ENCODE data around the gene SLC25A19. TPM values are rescaled to one million over a fixed set of nuclear protein-coding genes. Genes with fewer than 3 reads are reported as not detected.

The SLC25A19 gene
- total and polyA plus RNA-seq, 10 of the 15 experiments (the other 5 are each of a cell fraction or from before 2014, with no cell fraction given): 32.9 to 91.6 (median 53.7) TPM

- TF ChIP-seq SUZ12 (IDR thresholded peaks at IDR 0.05; ENCODE audit: unreplicated experiment) (no peak), ZBTB11 (CRISPR knock-in tag; IDR thresholded peaks at IDR 0.05) (no peak), MTA2 (IDR thresholded peaks at IDR 0.05; ENCODE audit: low read depth) (peak; percentile 67; the same call in 1 of the 2 replicates), NR2F1 (conservative IDR thresholded peaks at IDR 0.05) (0 out of 2 replicates have a peak, but pooled peaks have one; percentile 15), CREM (IDR thresholded peaks at IDR 0.05; ENCODE audit: low read depth) (peak; percentile 23; the same call in 1 of the 2 replicates), FOXM1 (IDR thresholded peaks at IDR 0.05; ENCODE audit: low read depth, low read length) (peak; percentile 67), IKZF2 (IDR thresholded peaks at IDR 0.05) (peak; percentile 80 to 86), ZNF687 (IDR thresholded peaks at IDR 0.05) (peak; percentile 57), ATF2 (IDR thresholded peaks at IDR 0.05; ENCODE audit: low read length) (no peak), MYC (IDR thresholded peaks at IDR 0.05; ENCODE audit: insufficient read depth, insufficient read length, insufficient replicate concordance, low read length, severe bottlenecking) (no peak), SMAD1 (IDR thresholded peaks at IDR 0.05; ENCODE audit: low read depth, partially characterized antibody) (no peak), DPF2 (IDR thresholded peaks at IDR 0.05) (peak; percentile 73; the same call in 1 of the 2 replicates), MLLT1 (IDR thresholded peaks at IDR 0.05) (no peak), ZSCAN29 (IDR thresholded peaks at IDR 0.05) (no peak), SP1 (IDR thresholded peaks at IDR 0.05; ENCODE audit: low read depth, low read length) (peak; percentile 43), JUNB (IDR thresholded peaks at IDR 0.05) (peak; percentile 60; the same call in 1 of the 2 replicates), BHLHE40 (IDR thresholded peaks at IDR 0.05; ENCODE audit: borderline replicate concordance in 1 of 2, low read depth in 2 of 2, low read length in 1 of 2) (peak in 1 of 2 experiments; percentile 28; a peak in 1 of 4 replicates), CBX3 (IDR thresholded peaks at IDR 0.05; ENCODE audit: borderline replicate concordance, low read depth) (no peak), SUPT20H (IDR thresholded peaks at IDR 0.05; ENCODE audit: borderline replicate concordance, control insufficient read depth, low read depth, low read length) (no peak), CBX5 (IDR thresholded peaks at IDR 0.05; ENCODE audit: low read depth) (no peak)
Measured at GRCh38 chr17:75313941-75314551, 24.8 kb upstream of the SLC25A19 start (continued).

Data from GM12878 (cell line).